ENCODE measurements around the gene MID1. TPM values are rescaled to one million over a fixed set of nuclear protein-coding genes. Genes with fewer than 3 reads are reported as not detected.

The MID1 gene
- total RNA-seq, 2 experiments from 2014 or later, result 0.28 to 0.70 TPM

DNA sequence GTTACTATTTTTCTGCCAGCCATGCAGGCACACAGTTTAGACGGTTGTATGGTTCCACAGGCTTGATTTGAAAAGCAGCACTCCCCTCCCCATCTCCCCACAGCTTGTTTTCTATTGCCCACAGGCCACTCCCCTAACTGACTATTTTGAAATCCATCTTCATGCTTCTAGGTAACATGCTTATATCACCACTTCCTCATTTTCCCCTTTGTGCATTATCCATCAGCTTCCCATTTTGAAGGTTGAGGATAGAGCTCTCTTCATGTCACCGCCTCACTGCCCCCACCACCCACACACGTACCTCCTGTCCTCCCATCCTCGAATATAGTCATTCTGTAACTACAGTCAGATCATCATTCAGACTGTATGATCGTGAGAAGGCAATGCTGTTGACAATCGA, 224.7 kb downstream of the MID1 start:
- H3K4me3 Mint-ChIP-seq, result no peak overlapping the region
- H3K36me3 Mint-ChIP-seq, result no peaks in the 10 kb centered on the region
- no peaks in the 10 kb centered on the region for H3K27me3 Mint-ChIP-seq
- H3K4me1 Mint-ChIP-seq, result no peaks in the 10 kb centered on the region
- no peak for DNase-seq
- H3K9me3 Mint-ChIP-seq, result no peaks in the 10 kb centered on the region
- H3K27ac Mint-ChIP-seq, result no peak overlapping the region
